ENCODE measurements around the gene WNT2B.

The WNT2B gene

GRCh38 chr1:112540226-112540794, 31.5 kb downstream of the WNT2B start:
- CTCF ChIA-PET, result interaction anchor here (0.6 to 1.3 kb wide), 3 partner anchors 23 to 74 kb away, joined by 4 to 7 read pairs (median 5); no protein-coding TSS in a partner anchor
- no peak for TF ChIP-seq ATF2 (tag by site-specific recombination; IDR thresholded peaks at IDR 0.05; ENCODE audit: low read depth)
- no peak for TF ChIP-seq SP7 (tag by site-specific recombination; IDR thresholded peaks at IDR 0.05)
- no peak for TF ChIP-seq ZNF138 (tag by site-specific recombination; IDR thresholded peaks at IDR 0.05; ENCODE audit: borderline replicate concordance)
- TF ChIP-seq ZNF529 (tag by site-specific recombination; IDR thresholded peaks at IDR 0.05; ENCODE audit: insufficient replicate concordance), result no peak
- no peak for TF ChIP-seq ZNF140 (tag by site-specific recombination; IDR thresholded peaks at IDR 0.05)
- TF ChIP-seq ZNF155 (tag by site-specific recombination; IDR thresholded peaks at IDR 0.05), result no peak
- no peak for TF ChIP-seq SETDB1 (IDR thresholded peaks at IDR 0.05; ENCODE audit: insufficient read length, low read length)
- no peak for TF ChIP-seq ZNF544 (tag by site-specific recombination; IDR thresholded peaks at IDR 0.05)
- POLR2A ChIA-PET, result interaction anchor here (0.7 kb wide), 1 partner anchor 167 kb away, joined by 3 read pairs; no protein-coding TSS in a partner anchor
- 0 out of 2 replicates have a peak, but pooled peaks cover 3% of the 10 kb centered on the region for H3K4me1 ChIP-seq (ENCODE audit: control insufficient read depth, insufficient read depth, low read length)
- no peak overlapping the region for H3K27ac ChIP-seq (ENCODE audit: extremely low read depth, low read depth, low read length)
- peaks cover 6 to 25% of the 10 kb centered on the region in 2 experiments; a peak in 2 of 3 replicates for H3K36me3 ChIP-seq (ENCODE audit: control insufficient read depth in 2 of 2, insufficient read depth in 1 of 2, low read length in 2 of 2)
- no peaks in the 10 kb centered on the region for H3K9me3 ChIP-seq (ENCODE audit: control insufficient read depth, insufficient read depth, low read depth, low read length)
- no peak overlapping the region for H3K4me3 ChIP-seq (ENCODE audit: low read depth, low read length)

GRCh38 chr1:112541299-112541698, 32.5 kb downstream of the WNT2B start:
- ChIA-PET POLR2A (interaction anchor here (0.6 kb wide), 1 partner anchor 96 kb away, joined by 3 read pairs; no protein-coding TSS in a partner anchor), CTCF (no interaction called here)
- Histone ChIP-seq H3K9me3 (ENCODE audit: control insufficient read depth, insufficient read depth, low read depth, low read length) (no peaks in the 10 kb centered on the region), H3K36me3 (ENCODE audit: control insufficient read depth in 2 of 2, insufficient read depth in 1 of 2, low read length in 2 of 2) (peaks cover 6 to 25% of the 10 kb centered on the region in 2 experiments; a peak in 2 of 3 replicates), H3K4me3 (ENCODE audit: low read depth, low read length) (no peak overlapping the region), H3K27ac (ENCODE audit: extremely low read depth, low read depth, low read length) (no peak overlapping the region), H3K4me1 (ENCODE audit: control insufficient read depth, insufficient read depth, low read length) (0 out of 2 replicates have a peak, but pooled peaks cover 3% of the 10 kb centered on the region)
- TF ChIP-seq ZBTB48 (tag by site-specific recombination; IDR thresholded peaks at IDR 0.05), result no peak
- TF ChIP-seq ZNF600 (tag by site-specific recombination; IDR thresholded peaks at IDR 0.05), result no peak
- no peak for TF ChIP-seq ZNF175 (tag by site-specific recombination; IDR thresholded peaks at IDR 0.05)

- Histone ChIP-seq H3K4me3 (ENCODE audit: low read depth, low read length) (no peak overlapping the region), H3K36me3 (ENCODE audit: control insufficient read depth in 2 of 2, insufficient read depth in 1 of 2, low read length in 2 of 2) (peaks cover 6 to 25% of the 10 kb centered on the region in 2 experiments; a peak in 2 of 3 replicates), H3K9me3 (ENCODE audit: control insufficient read depth, insufficient read depth, low read depth, low read length) (no peaks in the 10 kb centered on the region), H3K27ac (ENCODE audit: extremely low read depth, low read depth, low read length) (no peak overlapping the region), H3K4me1 (ENCODE audit: control insufficient read depth, insufficient read depth, low read length) (0 out of 2 replicates have a peak, but pooled peaks cover 3% of the 10 kb centered on the region)
- ChIA-PET CTCF (no interaction called here), POLR2A (no interaction called here)
- TF ChIP-seq ZBTB48 (tag by site-specific recombination; IDR thresholded peaks at IDR 0.05) (no peak), ZNF426 (tag by site-specific recombination; IDR thresholded peaks at IDR 0.05) (peak; percentile 34), ZNF623 (tag by site-specific recombination; IDR thresholded peaks at IDR 0.05) (peak; percentile 40; the same call in 1 of the 2 replicates), ZBTB8A (tag by site-specific recombination; IDR thresholded peaks at IDR 0.05) (0 out of 2 replicates have a peak, but pooled peaks have one; percentile 16), ZFP41 (tag by site-specific recombination; IDR thresholded peaks at IDR 0.05; ENCODE audit: borderline replicate concordance) (no peak), ZNF654 (tag by site-specific recombination; IDR thresholded peaks at IDR 0.05; ENCODE audit: low read depth) (0 out of 2 replicates have a peak, but pooled peaks have one; percentile 8), ZNF549 (tag by site-specific recombination; IDR thresholded peaks at IDR 0.05) (no peak), ZNF10 (tag by site-specific recombination; IDR thresholded peaks at IDR 0.05) (no peak), ZNF518A (tag by site-specific recombination; conservative IDR thresholded peaks at IDR 0.05; ENCODE audit: low read depth) (peak; percentile 63), ZNF266 (tag by site-specific recombination; IDR thresholded peaks at IDR 0.05; ENCODE audit: low read depth) (no peak), ZNF658 (tag by site-specific recombination; IDR thresholded peaks at IDR 0.05) (no peak), ZBTB7A (tag by site-specific recombination; IDR thresholded peaks at IDR 0.05; ENCODE audit: low read depth) (no peak), ZNF555 (tag by site-specific recombination; conservative IDR thresholded peaks at IDR 0.05) (peak; percentile 31; the same call in 1 of the 2 replicates), ZNF394 (tag by site-specific recombination; IDR thresholded peaks at IDR 0.05; ENCODE audit: borderline replicate concordance) (peak; percentile 50; the same call in 1 of the 2 replicates)
Measured at GRCh38 chr1:112542206-112542973, 33.6 kb downstream of the WNT2B start.
